Activated T-cell treated with anti-CD3 and anti-CD28 coated beads for 1 hour (primary cell): Measurements from ENCODE around the gene ATP5PO.

Experiments
- DNase-seq: peaks from one replicate; pipeline ENCODE4 v3.0.0-alpha.2; 2020; ENCODE audit warnings: low read depth

The ATP5PO gene, protein sequence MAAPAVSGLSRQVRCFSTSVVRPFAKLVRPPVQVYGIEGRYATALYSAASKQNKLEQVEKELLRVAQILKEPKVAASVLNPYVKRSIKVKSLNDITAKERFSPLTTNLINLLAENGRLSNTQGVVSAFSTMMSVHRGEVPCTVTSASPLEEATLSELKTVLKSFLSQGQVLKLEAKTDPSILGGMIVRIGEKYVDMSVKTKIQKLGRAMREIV

DNA sequence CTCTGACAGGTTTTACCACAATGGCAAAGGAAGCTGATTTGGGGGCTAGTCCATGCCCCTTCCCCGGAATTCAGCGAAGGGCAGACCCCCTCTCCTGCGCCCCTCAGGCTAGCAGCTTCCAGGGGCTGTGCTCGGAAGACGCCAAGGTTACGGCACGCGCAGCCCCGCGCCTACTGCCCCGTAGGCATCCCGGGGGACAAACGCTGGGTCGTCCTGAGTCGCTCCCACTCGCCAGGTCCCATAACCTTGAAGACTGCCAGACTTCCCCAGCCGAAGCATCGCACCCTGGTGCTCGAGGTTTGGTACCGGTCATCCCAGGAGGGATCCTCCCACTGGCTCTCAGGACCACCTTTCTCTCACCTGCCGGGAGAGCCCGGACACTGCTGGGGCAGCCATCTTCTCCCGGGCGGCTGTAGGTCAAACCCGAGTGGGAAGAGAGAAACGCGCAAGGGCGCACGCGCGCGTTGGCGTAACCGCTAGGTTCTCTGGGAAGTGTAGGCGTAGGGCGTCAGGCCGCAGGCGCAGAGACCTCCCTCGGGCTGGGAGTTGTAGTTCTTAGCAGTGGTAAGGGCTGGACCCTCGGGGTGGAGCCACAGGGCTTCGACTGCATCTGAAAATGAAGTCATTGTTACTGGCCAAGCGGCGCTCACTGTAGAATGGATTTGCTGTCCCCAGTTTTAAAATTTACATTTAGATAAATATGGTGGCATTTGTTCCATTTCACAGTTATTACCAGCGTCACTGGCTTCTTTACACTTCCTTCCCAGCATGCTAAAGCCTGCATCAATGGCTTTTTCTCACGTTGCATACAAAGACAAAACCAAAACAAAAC, at the start of gene ATP5PO:
TSS of gene ATP5PO (minus strand) at position 437 of the 832 bp plus-strand sequence. CDS start at position 396, 41 bp downstream.
- DNase-seq = peak; percentile 93

DNA sequence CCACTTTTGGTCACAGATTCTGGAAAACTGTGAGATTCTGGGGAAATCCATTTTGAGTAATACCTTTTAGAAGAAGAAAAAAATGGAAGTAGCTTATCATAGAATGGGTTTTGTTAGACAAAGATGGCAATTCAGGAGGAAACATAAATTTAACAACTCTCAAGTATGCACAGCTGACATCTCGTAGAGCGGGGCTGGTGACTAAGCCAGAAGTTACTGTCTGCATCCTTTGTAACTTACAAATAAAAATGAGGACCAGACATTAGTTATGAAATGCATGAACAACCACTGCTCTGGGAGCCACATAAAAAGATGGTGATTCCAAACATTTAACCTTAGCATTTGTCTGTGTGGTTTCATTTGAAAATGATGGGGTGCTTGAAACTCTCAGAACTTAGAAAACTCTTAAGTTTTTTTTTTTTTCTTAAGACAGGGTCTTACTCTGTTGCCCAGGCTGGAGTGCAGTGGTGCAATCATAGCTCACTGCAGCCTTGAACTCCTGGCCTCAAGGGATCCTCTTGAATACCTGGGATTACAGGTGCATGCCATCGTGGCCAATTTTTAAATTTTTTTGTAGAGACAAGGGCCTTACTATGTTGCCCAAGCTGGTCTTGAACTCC, 49.2 kb upstream of the ATP5PO start:
- DNase-seq = no peak

DNA sequence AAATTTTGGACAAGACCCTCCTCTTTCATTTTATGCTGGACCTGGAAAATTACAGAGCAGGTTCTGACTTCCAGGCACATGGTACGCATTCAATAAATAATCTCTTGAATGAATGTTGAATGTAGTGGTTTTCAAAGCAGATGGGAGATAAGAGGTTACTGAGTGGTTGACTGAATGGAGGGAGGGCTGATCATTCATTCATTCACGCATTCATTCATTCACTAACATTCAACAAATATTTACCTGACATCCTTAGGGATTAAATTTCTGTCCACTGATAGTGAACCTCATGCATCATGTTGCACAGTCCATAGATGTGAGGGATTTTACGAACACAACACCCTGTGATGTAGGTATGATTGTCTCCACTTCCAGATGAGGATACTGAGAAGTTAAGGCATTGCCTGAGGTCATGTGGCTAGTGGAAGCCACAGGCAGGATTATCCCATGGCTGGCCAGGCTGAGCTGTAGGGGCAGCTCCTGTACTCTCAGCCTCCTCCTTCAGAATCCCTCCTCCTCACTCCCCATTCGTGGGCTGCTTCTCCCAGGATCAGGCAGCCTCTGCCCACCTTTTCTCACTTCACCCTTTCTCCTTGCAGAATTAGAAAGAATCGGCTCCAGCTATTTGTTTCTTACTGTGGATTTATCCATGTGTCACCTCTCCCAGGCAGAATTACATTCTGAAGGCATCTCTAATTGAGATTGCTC, 48.4 kb upstream of the ATP5PO start:
- DNase-seq = no peak

DNA sequence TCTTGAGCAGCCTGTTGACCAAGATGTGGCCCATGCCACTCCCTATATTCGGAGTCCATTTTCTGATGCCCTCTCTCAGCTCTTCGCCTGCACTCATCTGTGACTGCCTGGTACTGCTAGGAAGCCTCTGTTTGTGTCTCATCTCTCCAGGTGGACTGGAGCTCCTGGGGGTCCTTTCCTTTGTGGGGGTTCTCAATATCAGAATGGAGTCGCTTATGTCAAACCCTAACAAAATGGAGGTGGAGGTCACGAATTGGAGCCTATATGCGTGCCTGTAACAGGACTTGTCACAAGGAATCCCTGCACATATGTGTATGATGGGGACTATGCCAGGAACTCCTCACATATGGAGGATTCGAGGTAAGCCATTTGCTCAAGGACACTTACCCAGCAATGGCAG, 46.7 kb upstream of the ATP5PO start:
- no peak for DNase-seq

DNA sequence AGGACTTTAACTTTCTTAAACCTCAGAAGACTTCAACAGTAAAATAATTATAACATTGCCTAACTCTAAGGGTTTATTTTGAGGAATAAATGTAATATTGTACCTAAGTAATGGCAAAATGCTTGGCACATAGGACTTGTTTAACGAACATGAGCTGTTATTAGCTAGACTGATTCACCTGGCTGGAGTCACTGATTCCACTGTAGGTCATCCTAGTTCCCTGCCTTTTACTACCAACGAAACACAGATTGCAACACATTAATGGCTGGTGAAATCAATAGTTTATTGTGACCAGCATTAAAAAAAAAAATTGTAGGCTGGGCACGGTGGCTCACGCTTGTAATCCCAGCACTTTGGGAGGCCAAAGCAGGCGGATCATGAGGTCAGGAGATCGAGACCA, 45.5 kb upstream of the ATP5PO start:
- no peak for DNase-seq

DNA sequence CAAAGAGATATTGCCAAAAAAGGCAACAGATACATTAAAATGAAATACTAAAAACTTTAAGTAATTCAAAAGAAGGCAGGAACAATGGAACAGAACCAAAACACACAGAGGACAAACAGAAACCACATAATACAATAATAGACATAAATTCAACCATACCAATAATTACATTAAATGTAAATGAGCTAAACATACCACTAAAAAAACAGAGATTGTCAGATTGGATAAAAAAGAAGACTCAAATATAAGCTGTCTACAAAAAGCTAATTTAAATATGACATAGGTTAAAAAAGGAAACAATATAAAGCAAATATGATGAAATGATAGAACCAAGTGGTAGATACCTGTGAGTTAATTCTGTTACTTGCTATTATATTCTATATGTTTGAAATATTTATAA, 44.1 kb upstream of the ATP5PO start:
- DNase-seq = no peak

DNA sequence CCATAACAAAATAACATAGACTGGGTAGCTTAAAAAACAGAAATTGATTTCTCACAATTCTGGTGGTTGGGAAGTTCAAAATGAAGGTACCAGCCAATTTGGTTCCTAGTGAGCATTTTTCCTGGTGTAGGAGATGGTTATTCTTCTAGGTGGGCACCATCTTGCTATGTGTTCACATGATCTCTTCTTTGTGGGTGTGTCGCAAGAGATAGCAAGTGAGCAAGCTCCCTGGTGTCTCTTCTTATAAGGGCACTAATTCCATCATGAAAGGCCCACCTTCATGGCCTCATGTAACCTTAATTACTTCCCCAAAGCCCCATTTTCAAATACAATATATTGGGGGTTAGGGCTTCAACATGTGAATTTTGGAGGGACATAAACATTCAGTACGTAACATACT, 38.8 kb upstream of the ATP5PO start:
- no peak for DNase-seq

DNA sequence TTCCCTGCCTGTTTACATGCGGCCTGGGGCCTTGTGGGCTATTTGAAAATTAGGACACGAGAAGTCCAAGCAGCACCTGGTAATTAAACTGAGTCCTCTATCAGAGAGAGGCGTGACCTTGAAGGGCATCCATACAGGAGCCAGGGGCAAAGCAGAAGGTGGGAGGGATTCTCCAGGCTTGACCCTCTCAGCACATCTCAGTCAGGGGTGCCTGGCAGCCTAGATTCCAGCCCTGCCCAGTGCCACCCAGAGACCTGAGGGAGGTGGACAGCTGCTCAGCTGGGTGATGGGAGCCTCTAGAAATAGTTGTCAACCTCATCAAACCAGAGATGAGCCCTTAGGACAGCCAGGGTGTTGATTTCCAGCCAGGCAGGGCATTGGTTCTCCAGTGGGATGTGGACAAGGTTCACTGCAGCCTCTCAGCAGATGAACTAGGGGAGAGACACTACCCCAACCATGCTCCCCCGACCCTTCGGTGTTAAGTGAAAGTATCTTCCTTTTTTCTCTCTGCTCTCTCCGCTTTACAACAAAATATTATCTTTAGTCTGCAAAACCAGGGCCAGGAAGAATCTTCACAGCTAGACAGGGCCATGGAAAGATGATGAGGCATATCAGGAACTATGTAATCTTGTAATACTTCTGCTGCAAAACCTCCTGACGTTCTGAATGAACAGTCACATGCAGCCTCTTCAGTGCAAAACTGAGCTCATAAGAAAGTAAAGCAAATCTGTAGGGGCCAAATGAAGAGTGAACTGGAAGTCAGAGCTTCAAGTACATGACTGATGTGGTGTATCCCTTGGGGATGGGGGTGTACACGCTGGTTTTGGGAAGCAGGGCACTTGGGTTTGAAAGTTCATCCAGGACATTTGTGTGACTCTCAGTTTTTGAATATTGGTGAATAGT, 35.9 kb upstream of the ATP5PO start:
- DNase-seq = no peak

DNA sequence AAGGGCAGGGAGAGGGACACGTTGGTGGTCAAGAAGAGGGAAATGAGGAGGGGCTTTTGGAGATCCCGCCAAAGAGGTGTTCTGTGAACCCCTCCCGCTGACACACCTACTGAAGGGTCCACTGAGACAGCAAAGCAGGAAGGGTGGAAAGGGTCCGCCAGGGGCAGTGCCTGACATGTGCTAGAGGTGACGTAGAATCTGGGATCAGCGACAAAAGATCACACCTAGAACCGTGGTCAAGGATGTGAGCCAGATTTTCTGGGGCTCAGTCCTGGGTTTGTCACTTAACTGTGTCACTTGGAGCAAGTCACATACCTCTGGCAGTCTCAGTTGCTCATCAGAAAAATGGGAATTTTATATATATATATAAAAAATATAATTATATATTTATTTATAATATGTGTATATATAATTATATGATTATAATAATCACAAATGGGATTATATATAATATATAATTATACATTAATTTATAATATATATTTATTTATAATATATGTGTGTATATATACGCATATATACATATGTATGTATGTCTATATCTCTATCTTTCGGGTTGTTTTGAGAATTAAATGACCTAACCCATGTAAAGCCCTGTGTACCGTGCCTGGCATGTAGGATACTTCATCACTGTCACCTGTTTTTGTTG, 35.0 kb upstream of the ATP5PO start:
- DNase-seq = no peak

DNA sequence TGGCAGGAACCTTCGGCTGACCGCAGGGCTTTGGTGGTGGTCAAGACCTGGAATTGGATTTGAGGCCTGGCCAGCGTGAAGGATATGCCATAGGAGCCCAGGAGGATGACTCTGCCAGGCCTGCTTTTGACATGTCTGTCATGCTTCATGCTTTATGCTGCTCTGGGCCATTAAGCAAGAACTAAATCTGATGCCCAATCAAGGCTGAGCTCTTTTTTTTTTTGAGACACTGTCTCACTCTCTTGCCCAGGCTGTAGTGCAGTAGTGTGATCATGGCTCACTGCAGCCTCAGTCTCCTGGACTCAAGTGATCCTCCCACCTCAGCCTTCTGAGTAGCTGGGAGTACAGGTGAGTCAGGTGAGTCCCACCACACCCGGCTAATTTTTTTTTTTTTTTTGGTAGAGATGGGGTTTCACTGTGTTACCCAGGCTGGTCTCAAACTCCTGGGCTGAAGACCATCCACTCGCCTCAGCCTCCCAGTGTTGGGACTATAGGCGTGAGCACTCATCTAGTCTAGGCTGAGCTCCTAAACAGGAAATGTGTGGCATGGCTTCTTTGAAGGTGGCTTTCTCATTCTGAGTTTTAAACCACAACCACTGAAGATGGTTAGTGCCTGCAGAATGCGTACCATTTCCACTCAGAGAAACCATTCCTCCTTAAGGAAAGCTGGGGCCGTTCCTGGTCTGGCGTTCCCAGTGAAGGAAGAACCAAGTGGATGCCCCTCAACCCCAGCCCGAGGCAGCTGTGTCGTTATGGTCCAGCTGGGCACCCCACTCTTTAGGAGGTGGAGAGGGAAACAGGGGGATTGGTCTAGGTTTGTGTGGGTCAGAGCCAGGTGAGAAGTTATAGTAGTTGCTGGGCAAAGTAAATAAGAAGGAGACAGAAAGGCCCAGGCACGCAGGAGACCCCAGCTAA, 34.2 kb upstream of the ATP5PO start:
- DNase-seq = no peak

DNA sequence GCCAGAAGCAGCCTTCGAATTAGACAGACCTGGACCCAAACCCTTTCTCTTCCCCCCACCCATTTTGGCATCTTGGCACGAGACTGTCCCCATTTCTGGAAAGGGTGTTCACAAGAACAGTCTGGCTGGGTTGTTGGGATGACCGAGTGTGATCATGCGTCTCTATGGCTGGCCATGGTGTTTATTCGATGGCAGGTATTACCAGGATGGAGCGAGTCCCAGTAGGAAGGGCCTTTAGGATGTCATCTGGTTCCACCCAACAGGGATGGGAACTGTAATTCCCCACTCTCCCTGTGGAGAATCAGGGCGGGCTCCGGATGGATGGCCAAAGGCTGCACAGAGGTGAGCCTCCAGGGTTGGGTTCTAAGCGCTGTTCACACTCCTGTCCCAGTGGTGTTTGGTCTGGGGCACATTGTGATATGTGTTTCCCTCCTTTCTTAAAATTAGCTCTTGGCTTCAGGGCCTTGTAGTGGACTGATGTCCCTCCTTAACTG, 33.4 kb upstream of the ATP5PO start:
- no peak for DNase-seq

DNA sequence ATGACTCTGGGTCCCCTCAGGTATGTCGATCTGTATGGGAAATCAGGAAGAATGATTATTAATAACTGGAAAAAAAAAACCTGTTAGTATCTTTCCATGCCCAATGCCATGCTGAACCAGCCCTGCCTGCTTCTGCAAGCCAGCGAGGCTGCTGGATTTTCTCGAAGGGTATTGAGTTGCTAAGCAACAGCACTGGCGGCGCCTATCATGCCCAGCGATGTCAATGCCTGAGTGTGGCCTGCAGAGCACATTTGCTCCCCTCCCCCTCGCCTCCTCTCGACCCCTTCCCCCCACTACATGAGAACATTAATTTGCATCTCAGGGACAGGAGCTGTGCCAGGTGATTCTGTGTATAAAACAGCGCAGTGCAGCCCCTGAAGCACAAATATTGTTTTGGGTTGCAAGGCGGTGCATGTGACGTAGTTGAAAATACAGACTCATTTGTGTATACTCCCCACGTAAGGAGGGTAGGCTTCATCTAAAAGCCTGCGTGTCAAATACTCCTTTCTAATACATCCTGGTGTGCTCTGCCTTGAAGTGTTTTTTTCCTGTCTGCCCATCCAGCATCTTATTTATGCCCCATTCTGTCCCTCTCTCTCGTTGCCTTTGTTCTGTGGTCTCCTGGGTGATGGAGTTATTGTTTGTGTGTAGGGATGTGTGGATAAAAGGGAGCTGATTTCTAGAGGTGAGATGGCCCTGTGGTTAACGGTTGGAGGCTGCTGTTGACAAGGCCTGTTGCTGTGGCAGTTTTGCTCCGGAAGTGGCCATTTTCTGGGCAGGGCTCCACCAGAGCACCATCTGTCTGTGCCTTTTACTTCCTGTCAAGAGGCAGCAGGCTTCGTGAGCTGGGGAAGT, 32.7 kb upstream of the ATP5PO start:
- DNase-seq = peak; percentile 69

DNA sequence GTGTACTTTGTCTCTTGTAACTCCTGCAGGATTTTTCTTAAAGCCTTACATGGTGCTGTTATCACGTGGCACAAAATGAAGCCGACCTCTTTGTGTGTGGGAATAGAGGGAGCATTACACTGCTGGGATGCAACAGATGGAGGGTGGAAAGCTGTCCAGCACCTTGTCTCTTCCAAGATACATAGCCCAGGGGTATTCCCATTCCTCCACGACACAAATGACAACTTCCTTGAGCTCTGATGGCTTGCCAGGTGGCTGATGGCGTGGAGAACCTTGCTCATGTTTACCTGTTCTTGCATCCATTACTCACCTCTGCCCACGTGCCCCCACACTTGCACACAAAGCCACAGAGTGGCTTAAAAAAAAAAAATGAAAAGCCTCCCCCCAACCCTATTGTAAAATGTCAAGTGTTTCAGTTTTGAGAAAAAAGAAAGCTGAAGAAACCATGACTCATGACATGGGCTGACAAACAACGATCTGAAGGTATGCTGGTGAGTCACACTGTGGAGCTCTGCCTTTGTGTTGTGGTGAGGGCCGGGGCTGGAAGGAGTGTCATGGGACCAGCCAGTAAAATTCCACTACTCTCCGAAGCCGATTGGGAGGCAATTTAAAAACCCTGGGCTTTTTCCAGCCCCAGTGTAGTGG, 32.0 kb upstream of the ATP5PO start:
- DNase-seq = peak; percentile 71

DNA sequence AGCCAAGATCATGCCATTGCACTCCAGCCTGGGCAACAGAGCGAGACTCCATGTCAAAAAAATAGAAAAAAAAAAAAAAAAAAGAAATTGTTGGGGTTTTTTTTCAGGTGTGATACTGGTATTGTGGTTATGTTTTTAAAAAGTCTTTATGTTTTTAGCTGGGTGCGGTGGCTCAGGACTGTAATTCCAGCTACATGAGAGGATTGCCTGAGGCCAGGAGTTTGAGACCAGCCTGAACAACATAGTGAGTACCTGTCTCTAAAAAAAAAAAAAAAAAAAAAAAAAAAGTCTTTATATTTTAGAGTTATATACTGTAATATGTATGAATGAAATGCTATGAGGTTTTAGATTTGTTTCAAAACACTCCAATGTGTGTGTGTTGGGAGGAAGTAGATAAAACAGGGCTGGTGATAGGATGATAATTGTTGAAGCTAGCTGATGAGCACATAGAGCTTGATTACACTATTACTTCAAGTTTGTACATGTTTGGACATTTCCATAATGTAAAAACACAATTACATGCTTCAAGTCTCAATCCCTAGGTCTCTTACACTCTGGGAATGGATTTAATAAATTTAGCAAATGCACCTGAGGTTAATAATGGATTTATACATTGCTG, 30.2 kb upstream of the ATP5PO start:
- no peak for DNase-seq

DNA sequence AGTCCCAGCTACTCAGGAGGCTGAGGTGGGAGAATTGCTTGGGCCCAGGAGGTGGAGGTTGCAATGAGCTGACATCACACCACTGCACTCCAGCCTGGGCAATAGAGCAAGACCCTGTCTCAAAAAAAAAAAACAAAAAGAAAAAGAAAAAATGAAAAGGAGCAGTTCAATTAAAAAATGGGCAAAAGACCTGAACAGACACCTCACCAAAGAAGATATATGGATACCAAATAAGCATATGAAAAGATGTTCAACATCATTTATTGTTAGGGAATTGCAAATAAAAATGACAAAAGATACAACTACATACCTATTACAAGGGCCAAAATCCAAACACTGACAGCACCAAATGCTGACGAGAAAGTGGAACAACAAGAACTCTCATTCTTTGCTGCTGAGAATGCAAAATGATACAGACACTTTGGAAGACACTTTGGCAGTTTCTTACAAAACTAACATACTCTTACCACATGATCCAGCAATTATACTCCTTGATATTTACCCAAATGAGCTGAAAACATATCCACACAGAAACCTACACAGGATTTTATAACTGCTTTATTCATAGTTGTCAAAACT, 28.7 kb upstream of the ATP5PO start:
- DNase-seq = no peak

DNA sequence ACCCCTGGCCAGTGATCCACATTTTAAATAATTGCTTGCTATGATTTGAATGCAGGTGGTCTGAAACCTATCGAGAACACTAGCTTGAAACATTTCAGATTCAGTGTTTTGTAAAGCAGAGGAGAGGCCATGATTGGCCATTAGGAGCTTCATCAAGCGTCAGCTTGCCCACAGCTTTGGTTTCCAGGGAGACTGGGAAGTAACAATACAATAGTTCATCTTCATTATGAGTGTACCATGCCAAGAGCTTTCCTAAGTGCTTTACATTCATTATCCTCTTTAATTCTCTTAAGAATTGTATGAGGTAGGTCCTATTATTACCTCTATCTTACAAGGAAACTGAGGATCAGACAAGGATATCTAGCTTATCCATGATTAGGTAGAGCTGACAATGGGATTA, 27.7 kb upstream of the ATP5PO start:
- no peak for DNase-seq

DNA sequence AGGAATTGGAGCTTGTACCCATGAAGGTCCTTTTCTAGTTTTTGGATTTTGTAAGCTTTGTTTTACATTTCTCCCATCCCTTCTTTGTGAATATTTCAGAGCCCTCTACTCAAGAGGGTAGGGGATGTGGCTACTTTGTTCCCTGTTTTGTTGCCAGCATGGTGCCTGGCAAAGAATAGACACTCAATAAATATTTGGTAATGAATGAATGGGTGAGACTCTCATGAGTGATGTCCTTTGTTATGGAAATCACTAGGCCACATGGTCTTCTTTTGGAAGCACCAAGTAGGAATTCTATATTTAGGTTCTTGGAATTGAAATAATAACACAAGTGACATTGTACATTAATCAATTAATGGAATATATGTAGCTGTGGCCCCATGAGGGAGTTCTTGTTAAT, 26.8 kb upstream of the ATP5PO start:
- no peak for DNase-seq

DNA sequence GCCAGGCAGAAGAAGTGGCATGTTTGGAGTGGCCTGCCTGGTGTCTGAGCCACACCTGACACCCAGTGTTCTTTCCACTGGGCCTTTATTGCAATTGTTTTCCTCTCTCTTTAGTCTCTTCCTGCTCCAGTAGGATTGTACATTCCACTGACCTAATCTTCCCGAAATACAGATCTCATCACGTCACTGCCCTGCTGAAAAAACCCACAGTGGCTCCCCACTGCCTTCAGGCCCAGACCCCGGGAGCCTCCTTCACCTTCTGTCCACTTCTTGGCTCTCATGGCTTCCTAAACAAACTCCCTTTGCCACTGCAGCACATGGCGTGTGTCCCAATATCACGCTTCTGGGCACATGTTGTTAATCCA, 25.3 kb upstream of the ATP5PO start:
- no peak for DNase-seq
